Measurements from ENCODE around the gene SURF2.

DNA sequence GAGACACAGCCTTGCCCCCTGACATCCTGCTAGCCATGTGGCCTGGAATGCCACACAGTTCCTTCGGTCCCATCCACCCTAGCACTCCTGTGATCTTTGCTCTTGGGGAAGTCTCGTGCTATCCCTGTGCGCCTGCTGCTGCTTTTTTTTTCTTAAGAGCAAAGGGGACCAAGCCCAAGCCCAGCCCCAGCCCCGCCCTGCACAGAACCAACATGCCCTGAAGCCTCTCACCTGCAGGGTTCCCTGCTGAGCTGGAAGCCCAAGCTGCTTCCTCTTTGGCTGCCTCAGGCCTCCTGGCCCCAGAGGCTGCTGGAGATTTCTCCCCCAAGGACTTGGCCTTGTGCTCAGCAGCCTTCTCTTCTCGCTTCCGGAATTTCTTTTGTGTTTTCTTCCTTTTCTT is 22.2 kb upstream of the SURF2 start:
- TF ChIP-seq EZH2 (IDR thresholded peaks at IDR 0.05; ENCODE audit: borderline replicate concordance, low read depth, low read length, severe bottlenecking): no peak
- TF ChIP-seq, protein P1, sequence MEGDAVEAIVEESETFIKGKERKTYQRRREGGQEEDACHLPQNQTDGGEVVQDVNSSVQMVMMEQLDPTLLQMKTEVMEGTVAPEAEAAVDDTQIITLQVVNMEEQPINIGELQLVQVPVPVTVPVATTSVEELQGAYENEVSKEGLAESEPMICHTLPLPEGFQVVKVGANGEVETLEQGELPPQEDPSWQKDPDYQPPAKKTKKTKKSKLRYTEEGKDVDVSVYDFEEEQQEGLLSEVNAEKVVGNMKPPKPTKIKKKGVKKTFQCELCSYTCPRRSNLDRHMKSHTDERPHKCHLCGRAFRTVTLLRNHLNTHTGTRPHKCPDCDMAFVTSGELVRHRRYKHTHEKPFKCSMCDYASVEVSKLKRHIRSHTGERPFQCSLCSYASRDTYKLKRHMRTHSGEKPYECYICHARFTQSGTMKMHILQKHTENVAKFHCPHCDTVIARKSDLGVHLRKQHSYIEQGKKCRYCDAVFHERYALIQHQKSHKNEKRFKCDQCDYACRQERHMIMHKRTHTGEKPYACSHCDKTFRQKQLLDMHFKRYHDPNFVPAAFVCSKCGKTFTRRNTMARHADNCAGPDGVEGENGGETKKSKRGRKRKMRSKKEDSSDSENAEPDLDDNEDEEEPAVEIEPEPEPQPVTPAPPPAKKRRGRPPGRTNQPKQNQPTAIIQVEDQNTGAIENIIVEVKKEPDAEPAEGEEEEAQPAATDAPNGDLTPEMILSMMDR (IDR thresholded peaks at IDR 0.05; ENCODE audit: extremely low read depth in 1 of 2, insufficient read depth in 1 of 2, low read depth in 1 of 2, low read length in 2 of 2): no peak
- TF ChIP-seq POLR2AphosphoS5 (IDR thresholded peaks at IDR 0.05; ENCODE audit: insufficient read depth, low read depth, low read length): no peak
- no peak for TF ChIP-seq POLR2A (IDR thresholded peaks at IDR 0.05; ENCODE audit: low read depth, low read length)
- no peak for TF ChIP-seq JUN (IDR thresholded peaks at IDR 0.05; ENCODE audit: borderline replicate concordance, insufficient read depth, insufficient read length, low read depth)
- no peak for TF ChIP-seq FOS (IDR thresholded peaks at IDR 0.05; ENCODE audit: borderline replicate concordance, insufficient read depth, low read length)
